ENCODE results near the gene IL23R.
A peak's percentile ranks its signal among the peaks of the same experiment; 100 is the strongest.

The IL23R gene

DNA sequence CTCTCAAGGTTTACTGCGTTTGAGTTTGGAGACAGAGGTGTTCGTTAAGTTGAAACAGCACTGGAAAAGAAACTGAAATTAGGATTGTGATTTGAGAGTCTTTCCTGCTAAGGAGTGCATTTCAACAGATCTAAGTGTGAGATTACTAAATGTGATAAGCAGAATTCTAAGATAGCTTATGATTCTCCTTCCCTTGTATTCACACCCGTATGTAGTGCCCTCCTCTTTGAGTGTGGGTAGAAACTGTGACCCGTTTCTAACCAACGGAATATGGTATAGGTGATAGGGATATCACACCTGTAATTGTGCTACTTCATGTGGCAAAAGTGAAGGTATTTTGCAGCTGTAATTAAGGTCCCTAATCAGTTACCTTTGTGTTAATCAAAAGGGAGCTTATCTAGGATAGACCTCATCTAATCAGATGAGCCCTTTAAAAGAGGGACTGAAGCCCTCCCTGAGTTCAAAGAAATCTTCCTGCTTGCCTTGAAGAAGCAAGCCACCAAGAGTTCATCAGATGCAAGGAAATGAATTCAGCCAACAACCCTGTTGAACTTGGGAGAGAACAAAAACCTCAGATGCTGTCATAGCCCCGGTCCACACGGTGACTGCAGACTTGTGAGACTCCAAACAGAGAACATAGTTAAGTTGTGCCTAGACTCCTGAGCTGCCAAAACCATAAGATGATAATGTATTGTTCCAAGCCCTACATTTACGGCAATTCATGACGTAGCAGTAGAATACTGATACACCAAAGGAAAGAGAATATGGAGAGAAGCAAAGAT is 128.8 kb downstream of the IL23R start:
- no peak for DNase-seq (ENCODE audit: low read depth in 1 of 2, low spot score in 1 of 2)

DNA sequence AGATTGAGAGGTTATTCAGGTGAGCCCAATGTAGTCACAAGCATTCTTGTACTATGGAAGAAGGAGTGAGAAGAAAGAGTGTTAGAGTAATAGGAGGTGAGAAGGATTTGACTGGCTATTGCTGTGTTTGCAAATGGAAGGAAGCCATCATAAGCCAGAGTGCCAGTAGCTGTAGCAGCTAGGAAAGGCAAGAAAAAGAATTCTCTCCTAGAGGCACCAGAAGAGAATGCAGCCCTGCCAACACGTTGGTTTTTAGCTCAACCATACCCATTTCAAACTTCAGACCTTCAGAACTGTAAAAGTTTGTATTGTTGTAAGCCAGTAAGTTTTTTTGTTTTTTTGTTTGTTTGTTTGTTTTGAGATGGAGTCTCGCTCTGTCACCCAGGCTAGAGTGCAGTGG is 132.5 kb downstream of the IL23R start:
- no peak for DNase-seq (ENCODE audit: low read depth in 1 of 2, low spot score in 1 of 2)

DNA sequence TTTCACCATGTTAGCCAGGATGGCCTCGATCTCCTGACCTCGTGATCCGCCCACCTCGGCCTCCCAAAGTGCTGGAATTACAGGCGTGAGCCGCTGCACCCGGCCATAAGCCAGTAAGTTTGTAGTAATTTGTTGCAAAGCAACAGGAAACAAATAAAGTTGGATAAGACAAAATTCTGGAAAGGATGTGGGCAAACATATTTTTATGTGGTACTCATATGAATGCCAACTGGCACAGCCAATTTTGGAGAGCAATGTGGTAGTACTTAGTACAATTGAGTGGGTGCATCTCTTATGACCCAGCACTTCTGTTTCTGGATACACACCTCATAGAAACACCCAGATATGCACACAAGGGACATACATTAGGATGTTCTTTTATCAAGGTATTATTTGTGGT is 133.0 kb downstream of the IL23R start:
- no peak for DNase-seq (ENCODE audit: low read depth in 1 of 2, low spot score in 1 of 2)

DNA sequence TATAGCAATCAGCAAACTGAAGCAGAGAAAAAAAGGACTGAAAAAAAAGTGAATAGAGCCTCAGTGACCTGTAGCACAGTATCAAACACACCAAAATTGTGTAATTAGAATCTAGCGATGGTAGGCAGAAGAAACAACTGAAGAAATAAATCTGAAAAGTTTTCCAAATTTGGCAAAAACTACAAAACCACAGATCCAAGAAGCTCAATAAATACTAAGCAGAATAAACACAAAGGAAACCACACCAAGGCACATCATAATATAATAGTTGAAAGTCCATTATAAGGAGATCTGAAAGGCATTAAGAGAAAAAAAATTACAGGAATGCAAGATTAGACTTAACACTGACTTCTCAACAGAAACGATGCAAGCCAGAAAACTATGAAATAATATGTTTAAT is 134.3 kb downstream of the IL23R start:
- DNase-seq (ENCODE audit: low read depth in 1 of 2, low spot score in 1 of 2): no peak

DNA sequence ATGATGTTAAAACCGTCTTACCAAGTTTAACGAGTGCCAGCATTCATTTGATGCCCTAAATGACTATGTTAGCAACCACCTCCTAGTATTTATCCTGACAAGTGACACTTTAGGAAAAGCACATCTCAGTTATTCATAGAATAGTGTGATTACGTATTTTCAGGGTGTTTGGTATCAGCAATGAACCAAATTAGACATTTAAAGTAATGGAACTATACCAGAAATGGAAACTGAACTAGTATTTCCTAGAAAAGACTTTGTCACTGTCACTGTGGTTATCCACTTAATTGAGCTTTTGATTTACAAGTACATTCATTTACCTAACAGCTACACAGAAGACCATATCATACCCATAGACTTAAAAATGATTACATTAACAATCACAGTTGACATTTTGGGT is 137.8 kb downstream of the IL23R start:
- no peak for DNase-seq (ENCODE audit: low read depth in 1 of 2, low spot score in 1 of 2)

DNA sequence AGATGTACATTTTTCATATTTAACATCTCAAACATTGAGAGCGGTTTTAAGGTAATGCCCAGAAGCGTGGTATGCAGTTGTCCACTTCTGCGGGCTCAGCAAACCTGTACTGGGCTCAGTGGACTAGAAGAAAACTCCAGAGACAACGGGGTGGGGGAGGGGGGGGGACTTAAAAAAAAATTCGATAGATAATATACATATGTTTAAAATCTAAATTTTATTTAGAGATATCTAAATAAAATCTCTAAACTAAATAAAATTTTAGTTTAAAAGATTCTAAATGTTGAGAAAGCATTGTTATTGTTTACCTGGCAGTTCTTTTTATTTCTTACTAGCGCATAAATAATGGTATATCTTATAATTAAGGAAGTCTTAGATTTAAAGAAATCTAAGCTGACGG is 140.3 kb downstream of the IL23R start:
- no peak for DNase-seq (ENCODE audit: low read depth in 1 of 2, low spot score in 1 of 2)

DNA sequence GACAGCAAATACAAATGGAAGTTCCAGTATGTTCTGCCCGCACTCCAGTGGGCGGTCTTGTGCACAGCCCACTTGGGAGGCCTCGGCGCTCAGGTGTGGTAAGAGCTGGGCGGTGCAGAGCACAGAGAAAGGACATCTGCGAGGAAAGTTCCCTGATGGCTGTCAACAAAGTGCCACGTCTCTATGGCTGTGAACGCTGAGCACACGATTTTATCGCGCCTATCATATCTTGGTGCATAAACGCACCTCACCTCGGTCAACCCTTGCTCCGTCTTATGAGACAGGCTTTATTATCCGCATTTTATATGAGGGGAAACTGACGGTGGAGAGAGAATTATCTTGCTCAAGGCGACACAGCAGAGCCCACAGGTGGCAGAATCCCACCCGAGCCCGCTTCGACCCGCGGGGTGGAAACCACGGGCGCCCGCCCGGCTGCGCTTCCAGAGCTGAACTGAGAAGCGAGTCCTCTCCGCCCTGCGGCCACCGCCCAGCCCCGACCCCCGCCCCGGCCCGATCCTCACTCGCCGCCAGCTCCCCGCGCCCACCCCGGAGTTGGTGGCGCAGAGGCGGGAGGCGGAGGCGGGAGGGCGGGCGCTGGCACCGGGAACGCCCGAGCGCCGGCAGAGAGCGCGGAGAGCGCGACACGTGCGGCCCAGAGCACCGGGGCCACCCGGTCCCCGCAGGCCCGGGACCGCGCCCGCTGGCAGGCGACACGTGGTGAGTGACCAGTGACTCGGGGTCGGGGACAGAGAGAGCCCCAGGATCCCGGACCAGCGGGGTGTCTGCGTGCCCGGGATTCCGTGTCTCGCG is 141.2 kb downstream of the IL23R start, which contains the start of gene IL12RB2:
Gene IL12RB2, plus strand, starts transcription at position 623 of the 810 bp plus-strand sequence. CDS start 12,496 bp downstream, outside the sequence.
- peak in 1 of 2 donors; percentile 32 for DNase-seq (ENCODE audit: low read depth in 1 of 2, low spot score in 1 of 2)

DNA sequence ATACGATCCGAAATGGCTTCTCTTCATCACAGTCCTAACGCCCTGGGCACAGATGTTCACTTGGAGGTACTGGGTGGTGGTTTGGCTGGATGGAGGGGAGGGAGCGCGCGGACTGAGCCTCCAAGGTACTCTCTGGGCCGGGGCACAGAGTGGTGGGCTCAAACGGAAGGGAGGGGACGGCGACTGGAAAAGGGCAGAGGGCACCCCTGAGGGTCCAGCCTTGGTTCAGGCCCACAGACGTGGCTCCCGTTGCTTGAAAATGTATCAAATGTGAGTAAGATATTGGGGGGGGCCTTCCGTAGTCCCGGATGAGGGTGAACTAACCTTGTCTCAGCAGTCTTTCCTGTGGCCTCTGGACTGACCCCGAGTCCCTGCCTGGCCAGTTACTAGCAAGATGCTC is 141.9 kb downstream of the IL23R start:
- DNase-seq (ENCODE audit: low read depth in 1 of 2, low spot score in 1 of 2): no peak
